AML-193 (cell line): ENCODE measurements around the gene CRNN.

ENCODE experiments used
- DNase-seq, 2 experiments: peaks; one replicate each; lab custom pipeline; 2025; lab: John Stamatoyannopoulos, UW

CRNN gene

DNA sequence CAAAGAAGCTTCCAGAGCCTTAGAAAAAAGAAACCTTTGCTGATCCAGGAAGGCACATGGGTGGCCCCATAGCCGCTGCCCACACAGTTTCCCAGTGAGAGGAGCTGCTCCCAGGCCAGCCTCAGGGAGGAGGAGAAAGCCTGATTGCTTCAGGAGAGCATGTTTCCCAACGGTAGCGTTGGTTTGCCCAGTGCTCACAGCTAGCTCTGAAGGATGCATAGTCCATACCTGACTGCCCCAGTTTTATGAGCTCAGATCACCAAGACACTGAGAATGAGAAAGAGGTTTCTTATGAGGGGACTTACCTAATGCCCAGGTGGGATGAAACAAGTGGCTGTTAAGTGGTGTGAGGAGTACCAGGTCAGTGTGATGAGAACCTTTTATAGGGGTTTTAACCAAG is at the start of gene CRNN:
TSS of gene CRNN (minus strand) at position 355 of the 400 bp plus-strand sequence. CDS start 2,030 bp downstream, outside the sequence.
- DNase-seq = no peak

DNA sequence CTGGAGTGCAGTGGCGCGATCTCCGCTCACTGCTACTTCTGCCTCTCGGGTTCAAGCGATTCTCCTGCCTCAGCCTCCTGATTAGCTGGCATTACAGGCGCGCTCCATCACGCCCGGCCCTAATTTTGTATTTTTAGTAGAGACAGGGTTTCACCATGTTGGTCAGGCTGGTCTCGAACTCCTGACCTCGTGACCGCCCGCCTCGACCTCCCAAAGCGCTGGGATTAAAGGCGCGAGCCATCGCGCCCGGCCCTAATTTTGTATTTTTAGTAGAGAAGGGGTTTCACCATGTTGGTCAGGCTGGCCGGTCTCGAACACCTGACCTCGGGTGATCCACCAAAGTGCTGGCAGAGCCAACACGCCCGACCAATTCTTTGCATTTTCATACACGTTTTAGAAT is 48.6 kb upstream of the CRNN start:
- no peak for DNase-seq

DNA sequence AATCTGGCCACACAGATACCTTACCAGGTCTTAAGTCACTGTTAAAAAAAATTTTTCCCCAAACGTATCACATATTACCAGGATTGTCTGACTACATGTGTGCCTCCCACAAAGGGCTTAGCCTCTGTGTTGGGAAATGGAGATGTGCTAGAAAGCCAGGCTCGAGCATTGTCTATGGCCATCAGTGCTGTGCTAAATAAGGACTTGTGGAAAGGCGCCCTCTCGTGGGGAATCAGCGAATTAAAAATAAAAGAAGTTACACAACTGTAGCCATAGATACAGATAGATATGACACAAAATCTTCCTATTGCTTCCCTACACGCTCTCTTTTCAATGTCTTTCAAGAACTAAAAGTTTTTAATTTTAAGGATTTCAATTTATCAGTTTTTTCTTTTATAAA is 47.5 kb upstream of the CRNN start:
- peak; percentile 84 to 86 for DNase-seq

DNA sequence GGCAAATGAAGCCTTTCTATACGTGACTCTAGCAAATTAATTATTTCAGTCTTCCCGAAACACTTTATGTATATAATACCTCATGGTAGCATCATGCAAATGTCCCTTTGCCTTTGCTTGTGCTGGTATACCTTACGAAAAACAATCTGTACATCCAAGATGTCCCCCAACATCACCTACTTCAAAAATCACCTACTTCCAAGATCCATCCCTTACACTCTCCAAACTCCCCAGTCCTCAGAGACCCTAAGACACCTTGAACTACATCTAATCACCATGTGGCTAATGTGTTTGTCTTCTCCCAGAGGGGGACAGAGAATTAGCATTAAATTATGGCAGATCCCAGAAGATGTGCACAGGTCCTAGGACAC is 46.5 kb upstream of the CRNN start:
- DNase-seq = no peak

DNA sequence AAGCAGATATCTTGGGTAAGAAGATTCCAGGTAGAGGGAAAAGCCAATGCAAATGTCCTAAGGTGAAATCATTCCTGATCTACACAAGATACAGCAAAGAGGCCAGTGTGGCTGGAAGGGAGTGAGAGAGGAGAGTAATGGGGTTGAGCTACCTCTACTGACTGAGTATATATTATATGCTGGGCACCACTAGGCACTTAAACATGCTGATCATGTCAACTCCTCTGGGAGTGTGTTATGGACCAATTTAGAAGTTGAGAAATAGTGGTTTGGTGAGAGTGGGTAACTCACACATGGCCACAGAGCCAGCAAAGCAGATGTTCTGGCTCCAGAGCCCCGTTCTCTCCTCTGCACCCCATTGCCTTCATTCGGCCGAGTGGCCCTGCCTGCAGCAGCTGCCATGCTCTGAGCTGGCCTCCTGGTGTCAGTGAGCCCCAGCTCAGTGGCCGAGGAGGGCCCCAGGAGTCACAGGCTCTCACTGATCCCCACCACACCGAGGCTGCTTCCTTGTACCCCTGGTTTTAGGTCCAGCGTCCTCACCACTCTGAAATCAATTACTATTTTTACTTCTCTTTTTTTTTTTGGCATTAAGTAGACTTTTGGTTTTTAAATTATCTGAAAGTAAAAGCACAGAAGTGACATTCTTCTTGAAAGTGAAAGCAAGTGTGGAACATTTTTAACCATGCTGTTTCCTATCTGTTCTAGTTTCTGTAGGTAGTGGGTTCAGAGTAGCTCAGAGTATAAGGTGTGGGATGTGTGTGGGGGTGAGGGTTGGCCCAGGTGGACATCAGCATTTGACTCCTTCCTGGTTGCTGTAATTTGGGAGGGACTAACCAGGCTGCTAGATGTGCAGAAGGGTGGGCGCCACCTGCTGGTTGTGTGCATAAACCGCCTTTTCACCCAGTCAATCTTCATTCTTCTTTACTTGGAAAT is 45.8 kb upstream of the CRNN start:
- peak; percentile 71 to 80 for DNase-seq

DNA sequence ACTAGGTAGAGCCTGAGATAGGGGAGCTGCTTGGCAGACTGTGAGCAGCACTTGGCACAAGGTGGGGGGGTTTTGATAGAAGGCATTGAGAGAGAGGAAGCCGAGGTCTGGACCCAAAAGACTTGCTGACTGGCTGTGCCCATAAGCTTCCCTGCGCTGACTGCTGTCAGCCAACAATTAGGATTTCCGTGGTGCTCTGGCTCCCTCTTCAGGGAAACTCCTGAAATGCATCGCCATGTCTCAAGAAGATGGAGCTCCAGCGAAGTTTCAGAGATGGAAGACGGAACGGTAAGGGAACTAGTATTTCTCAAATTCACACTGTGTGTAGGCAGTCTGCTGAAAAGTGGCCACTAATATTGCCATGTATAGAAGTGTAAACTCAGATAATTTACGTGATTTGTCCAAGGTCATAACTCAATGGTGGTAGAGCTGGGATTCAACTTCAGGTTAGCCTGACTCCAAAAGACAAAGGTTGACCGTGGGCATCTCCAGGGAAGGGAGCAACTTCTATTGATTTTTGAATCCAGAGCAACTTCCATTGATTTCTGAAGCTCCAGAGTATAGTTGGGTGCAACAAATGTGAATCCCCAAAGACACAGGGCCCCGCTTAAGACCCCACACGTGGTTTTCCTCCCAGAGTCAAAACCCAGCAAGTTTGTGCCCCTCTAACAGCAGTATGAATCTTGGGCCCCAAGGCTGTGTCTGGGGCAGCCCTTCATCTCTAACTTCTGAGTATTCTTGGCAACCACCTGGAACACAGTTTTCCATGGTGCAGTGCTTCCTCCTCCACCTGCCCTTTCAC is 44.5 kb upstream of the CRNN start:
- peak; percentile 68 to 78 for DNase-seq

DNA sequence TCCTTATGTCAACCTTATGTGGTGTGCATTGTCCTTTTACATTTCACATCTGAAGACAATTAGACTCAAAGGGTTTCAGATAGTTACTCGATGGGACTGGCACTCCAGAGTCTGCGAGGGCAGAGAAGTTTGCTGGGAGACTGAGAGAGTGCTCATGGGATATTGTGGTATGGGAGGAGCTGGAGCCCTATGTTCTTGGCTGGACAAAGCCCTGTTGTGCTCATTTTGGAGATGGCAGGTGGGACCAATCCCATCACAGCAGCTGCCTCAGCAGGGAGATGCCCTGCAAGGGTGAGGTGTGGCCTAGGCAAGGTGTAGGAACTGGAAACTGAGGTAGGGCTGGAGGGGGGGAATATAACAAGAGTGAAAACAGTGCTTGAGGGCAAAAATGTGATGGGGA is 43.5 kb upstream of the CRNN start:
- no peak for DNase-seq

DNA sequence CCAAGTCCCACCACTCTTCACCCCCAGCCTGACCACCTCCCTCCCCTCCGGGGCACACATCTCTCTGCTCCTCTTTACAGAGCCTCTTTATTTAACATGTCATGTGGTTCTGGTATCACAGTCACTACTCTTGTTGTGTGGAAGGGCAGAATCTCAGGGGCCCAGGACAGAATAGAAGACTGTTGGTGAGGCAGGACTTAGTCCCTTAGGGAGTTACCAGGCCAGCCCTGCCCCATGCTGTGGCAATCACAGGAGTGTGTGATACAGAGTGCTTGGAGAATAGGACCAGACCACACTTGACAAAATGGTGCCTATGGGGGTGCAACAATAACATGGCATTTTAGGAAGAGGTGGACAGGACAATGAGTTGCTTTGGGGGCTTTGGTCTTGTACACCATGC is 43.0 kb upstream of the CRNN start:
- no peak for DNase-seq

DNA sequence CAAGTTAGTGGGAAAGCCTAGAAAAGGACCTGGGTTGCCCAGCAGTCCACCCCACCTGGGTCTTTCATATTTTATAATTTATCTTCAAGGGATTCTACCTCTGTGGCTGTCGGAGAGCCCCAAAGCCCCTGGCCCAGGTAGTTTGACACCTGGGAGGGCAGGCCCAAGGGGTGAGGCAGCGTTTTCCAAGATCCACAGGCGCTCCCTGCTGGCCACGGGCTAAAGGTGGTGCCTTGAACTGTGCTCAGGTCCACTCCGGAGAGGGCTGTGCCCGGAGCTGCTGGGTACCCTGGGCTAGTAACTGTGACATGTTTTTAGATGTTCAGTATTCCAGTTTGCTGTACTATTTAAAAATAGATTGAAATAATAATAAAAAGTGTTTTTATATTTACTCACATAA is 37.2 kb upstream of the CRNN start:
- no peak for DNase-seq

DNA sequence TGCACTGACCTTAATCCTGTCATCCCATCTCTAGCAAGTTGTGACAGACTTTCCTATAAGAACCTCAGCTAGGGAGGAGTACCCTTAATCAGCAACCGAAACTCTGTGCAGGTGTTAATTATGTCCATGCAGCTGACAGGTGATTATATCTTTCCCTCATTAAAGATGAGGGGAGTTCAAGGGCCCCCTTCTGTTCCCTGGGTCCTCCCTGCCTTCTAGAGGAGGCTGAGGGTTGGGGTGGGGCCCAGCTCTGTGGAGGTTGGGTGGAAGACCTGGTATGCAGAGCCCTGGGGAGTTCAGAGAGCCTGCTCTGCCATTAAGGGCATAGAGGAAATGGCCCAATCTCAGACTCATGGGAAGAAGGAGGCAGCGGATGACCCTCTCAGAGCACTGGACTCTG is 35.6 kb upstream of the CRNN start:
- no peak for DNase-seq

DNA sequence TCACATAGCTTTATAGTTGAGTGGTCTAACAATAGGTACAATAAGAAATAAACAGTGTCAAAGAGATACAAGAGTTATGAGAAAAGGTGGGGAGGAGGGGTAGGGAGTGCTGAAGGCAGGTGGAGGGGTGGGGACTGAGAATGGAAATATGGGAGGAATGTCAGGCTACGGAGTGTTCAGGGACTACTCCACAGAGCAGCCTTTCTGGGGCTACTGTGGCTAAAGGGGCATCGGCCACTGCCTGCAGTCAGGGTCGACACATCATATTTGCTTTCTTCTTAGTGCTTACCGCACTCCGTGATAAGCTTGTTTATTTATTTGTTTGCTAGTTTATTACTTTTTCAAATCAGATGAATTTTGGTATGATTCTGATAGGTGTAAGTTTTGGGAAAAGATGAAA is 34.4 kb upstream of the CRNN start:
- DNase-seq = no peak

DNA sequence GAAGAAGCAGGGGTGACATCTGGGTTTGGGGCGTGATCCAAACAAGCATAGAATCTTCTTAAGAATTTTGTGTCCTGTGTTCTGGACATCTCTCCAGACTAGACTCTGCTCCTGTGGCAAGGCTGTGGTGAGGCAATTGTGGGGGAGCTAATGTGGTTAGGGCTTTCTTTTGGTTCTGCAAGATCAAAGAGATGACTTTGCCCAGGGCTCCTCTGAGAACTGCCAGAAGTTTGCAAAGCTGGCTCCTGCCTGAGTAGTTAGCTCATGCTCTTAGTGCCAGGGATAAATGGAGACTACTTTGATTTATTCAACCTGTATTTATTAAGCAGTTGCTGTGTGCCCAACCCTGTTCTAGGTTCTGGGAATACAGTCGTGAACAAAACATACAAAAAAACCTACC is 34.0 kb upstream of the CRNN start:
- DNase-seq = no peak

DNA sequence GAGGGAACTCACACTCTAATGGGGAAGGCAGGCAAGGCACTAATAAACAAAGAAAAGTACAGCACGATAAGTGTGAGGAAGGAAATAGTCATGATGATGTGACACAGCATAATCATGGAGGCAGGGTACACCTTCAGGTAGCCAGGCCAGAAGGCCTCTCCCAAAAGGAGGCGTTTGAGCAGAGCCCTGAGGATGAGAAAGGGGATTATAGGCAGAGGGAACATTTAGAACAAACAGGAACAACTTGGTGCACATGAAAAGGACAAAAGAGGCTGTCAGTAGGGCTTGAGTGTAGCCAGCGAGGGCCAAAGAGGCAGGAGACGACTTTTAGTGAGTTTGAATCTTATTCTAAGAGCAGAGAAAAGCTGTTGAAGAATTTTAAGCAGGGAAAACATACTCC is 33.4 kb upstream of the CRNN start:
- DNase-seq = no peak

DNA sequence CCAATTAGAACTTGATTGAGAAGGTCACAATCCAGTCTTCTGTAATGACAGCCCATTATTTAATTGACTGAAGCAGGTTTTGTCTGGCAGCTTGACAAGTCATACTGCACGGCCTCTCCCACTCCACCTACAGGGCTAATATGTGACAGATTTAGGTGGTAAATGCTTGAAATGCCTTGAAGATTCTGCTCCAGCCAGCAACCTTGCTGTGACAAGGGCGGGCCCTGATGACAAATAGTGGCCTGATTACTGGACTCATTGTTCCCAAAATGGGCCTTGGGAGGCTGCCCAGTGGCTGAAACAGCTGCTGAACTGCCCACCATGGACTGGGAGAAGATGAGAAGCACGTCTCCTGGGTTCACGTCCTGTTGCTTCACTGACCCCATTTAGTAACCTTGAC is 30.0 kb upstream of the CRNN start:
- DNase-seq = no peak

DNA sequence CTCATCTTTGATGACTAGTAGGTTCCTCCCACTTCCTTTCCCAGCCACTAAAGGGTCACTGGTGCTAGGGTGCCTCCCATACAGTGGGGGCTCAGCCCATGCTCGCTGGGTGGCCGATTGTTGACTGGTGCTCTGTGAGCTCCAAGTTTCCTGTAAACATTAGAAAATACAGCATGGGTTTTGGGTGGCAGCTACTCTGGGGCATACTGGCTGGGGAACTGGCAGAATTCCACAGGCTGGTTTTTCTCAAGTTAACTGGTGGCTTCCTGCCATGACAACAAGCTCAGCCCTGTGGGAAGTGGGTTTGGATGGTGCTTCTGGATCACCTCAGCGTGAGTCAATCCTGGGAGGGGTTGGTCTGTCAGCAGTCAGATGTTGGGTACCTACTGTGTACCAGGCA is 28.7 kb upstream of the CRNN start:
- DNase-seq = no peak

DNA sequence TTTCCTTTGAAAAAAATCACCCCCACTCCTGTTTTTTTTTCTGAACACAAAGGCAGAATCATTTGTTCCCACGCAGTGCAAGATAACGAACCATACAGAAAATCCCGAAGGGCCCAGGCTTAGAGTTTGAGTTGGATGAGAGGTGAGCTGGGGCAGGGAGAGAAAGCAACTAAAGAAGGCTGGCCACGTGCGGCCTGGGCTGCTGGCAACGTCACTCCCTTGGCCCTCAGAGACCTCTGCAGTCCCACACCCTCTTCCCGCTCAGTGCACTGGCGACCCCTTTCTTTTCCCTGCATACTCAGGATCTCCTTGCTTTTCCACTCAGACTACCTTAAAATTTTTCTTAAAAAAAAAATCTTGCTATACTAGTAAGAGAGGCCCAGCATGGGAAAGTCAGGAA is 28.2 kb upstream of the CRNN start:
- DNase-seq = no peak

DNA sequence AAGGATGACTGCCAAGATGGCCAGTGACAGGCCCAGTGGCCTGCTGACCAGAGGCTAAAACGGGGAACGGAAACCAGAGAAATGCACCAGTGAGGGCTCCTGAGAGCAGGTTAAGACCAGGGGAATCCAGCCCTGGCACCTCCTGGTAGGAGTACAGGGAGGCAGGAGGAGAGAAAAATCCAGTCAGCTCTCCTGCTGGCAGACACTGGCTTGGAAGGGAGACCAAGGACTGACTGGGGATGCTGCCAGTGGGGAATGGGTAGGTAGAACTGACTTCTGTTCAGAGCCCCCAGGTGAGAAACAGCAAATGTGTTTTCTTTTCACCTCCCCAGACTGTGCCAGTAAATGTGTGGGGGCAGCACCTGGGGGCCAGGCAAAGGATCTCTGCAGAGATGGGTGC is 27.7 kb upstream of the CRNN start:
- DNase-seq = no peak

DNA sequence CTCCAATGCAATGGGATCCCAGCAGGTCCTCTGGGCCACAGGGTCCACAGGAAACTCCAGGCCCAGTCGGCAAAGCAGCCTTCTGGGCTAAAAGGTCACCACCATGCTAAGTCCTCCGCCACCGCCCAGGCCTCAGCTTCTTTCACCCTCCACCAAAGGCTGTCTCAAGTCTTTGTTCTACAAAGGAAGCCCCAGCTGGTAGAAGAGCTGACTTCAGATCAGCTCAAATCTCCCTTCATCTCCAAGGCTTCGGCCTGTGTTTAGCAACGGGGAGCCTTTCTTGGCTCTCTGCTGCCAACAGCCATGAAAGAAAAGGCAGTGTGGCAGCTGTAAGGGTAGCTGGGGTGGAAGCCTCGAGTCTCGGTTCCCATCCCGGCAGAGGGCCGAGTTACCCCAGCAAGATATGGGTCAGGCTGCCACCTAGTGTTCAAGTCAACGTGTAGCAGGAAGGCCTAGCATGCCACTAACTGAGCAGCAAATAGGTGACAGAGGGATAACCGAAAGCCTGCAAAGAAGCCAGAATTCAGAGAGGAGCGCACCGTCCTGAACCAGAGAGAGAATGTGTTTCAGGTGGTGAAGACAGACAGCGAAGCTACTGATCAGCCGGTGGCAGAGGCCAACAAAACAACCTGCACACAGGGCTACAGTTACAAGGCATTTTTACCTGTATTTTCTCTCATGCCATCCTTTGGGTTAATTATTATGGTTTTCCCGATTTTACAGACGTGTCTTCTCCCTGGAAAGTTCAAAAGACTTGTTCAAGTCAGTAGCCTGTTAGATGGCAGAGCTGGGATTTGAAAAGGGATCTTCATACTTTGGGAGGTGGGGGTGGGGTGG is 26.8 kb upstream of the CRNN start:
- DNase-seq = peak; percentile 57 to 68

DNA sequence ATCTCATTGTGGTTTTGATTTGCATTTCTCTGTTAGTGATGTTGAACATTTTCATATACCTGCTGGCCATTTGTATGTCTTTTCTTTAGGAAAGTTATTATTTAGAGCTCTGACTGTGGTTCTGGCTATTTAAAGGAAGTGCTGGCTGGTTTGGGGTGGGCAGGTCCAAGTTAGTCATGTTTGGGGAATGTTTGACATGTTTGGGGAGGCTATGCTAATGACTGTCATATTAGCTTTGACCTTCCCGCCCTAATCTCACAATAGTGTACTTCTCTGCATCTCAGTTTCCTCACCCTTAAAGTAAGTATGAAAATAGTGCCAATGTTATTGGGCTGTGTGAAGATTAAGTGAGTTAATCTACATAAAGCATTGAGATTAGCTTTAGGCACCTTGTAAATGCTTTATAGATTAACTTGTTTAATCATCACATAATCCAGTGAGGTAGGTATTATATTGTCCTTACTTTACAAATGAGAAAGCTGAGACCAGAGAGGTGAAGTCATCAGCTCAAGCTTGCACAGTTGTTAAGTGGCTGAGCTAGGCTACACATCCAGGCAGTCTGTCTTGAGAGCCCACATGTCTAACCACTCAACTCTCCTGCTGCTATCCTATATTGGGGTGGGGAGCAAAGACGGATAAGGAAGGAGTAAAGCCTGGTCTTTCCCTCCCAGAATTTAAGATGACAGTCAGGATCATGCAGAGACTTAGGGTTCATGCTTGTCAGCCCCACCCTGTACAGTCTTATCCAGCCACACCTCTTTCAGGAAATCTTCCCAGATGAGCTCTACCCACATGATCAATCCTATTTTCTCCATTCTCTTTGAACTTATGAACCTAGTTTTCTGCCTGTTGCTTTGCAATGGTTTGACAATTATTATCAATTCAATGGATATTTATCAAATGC is 22.8 kb upstream of the CRNN start:
- DNase-seq = no peak

DNA sequence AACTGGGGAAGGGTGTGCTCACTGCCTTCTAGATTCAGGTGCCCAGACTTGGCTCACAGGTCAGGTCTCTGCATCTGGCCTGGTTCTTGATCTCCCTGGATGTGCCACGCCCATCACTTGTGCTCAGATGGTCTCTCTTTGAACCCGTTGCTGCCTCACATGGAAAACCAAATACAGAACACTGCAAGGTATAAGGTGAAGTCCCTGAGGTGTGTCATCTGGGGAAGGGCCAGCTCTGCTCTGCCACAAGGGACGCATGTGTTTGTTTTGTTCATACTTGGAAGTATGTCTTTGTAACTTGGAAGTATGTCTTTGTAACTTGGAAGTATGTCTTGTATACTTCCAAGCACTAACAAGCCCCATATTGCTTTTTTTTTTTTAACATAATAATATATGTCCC is 13.4 kb upstream of the CRNN start:
- no peak for DNase-seq

DNA sequence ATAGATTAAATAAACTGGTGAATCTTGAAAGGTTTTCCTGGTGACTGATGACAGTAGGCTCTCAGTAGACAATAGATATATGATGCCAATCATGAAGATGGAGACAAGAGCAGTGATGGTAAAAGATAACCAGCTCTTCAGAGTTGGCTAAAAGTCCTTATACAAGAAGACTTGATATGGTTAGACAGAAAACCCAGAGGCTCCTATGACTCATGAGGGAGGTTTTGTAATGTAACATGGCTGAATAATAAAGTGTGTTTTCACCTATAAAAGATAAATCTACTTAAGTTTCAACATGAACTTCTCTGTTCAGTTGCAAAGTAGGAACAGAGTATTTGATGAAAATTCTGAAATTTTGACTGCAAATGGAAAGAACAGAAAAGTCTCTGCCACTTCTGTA is 12.7 kb upstream of the CRNN start:
- no peak for DNase-seq
